Measurements from ENCODE around the gene FAM177B. TPM values are rescaled to one million over a fixed set of nuclear protein-coding genes. Genes with fewer than 3 reads are reported as not detected.
A peak's percentile ranks its signal among the peaks of the same experiment; 100 is the strongest.

FAM177B gene
- total and polyA plus RNA-seq, 2 experiments from 2014 or later, result not detected

- no peak for TF ChIP-seq EZH2phosphoT487 (IDR thresholded peaks at IDR 0.05; ENCODE audit: insufficient read depth, low read depth)
- Histone ChIP-seq H3K36me3 (ENCODE audit: low read depth) (no peaks in the 10 kb centered on the region), H3K27me3 (replicated peaks; ENCODE audit: insufficient read depth) (no peaks in the 10 kb centered on the region), H3K9me2 (ENCODE audit: insufficient read depth) (no peaks in the 10 kb centered on the region), H3K4me2 (ENCODE audit: unreplicated experiment) (peak overlapping the region; percentile 29), H3K9me3 (ENCODE audit: low read depth) (no peaks in the 10 kb centered on the region), H3K4me1 (ENCODE audit: insufficient read depth) (peaks cover 7% of the 10 kb centered on the region; the same call in 1 of the 2 replicates), H2AFZ (peak overlapping the region; percentile 68), H4K20me1 (ENCODE audit: insufficient read depth) (no peaks in the 10 kb centered on the region), H3F3A (ENCODE audit: insufficient read depth) (peaks cover 11% of the 10 kb centered on the region; the same call in 1 of the 2 replicates), H3K4me3 (no peak overlapping the region), H3K9ac (no peak overlapping the region), H3K79me2 (ENCODE audit: insufficient read depth) (no peaks in the 10 kb centered on the region), H3K27ac (no peak overlapping the region)
- DNase-seq, result no peak
- in situ Hi-C loops (cut with MboI), result no loop called here
- 5 to 6% methylated on average over 4 of the region's 4 CpGs for WGBS, 2 experiments (ENCODE audit: low coverage in 1 of 2, low lambda C conversion rate in 2 of 2, missing lambda C conversion rate in 2 of 2)
Observed at GRCh38 chr1:222772996-222773379, 36.0 kb downstream of the FAM177B start.

GRCh38 chr1:222777463-222777862 lies 40.5 kb downstream of the FAM177B start:
- WGBS, 2 experiments (ENCODE audit: low coverage in 1 of 2, low lambda C conversion rate in 2 of 2, missing lambda C conversion rate in 2 of 2), result 92 to 93% methylated on average over 1 of the region's 1 CpG
- no peak overlapping the region for H3K9ac ChIP-seq
- in situ Hi-C loops (cut with MboI), result no loop called here
- no peaks in the 10 kb centered on the region for H3K9me2 ChIP-seq (ENCODE audit: insufficient read depth)
- no peak overlapping the region for H3K4me2 ChIP-seq (ENCODE audit: unreplicated experiment)
- DNase-seq, result peak; percentile 70
- H3K36me3 ChIP-seq (ENCODE audit: low read depth), result no peaks in the 10 kb centered on the region
- no peak overlapping the region for H3K27ac ChIP-seq
- H3K4me1 ChIP-seq (ENCODE audit: insufficient read depth), result peaks cover 7% of the 10 kb centered on the region; the same call in 1 of the 2 replicates
- H3F3A ChIP-seq (ENCODE audit: insufficient read depth), result peaks cover 10% of the 10 kb centered on the region; the same call in 1 of the 2 replicates
- H3K4me3 ChIP-seq, result no peak overlapping the region
- H3K27me3 ChIP-seq (replicated peaks; ENCODE audit: insufficient read depth), result no peaks in the 10 kb centered on the region
- no peak overlapping the region for H2AFZ ChIP-seq
- TF ChIP-seq EZH2 (IDR thresholded peaks at IDR 0.05; ENCODE audit: insufficient read depth, poor library complexity, severe bottlenecking), result no peak
- TF ChIP-seq EZH2phosphoT487 (IDR thresholded peaks at IDR 0.05; ENCODE audit: insufficient read depth, low read depth), result no peak
- H3K9me3 ChIP-seq (ENCODE audit: low read depth), result no peaks in the 10 kb centered on the region
- H4K20me1 ChIP-seq (ENCODE audit: insufficient read depth), result no peaks in the 10 kb centered on the region
- H3K79me2 ChIP-seq (ENCODE audit: insufficient read depth), result no peaks in the 10 kb centered on the region

- Histone ChIP-seq H2AFZ (no peak overlapping the region), H3K9ac (no peak overlapping the region), H3K4me2 (ENCODE audit: unreplicated experiment) (no peak overlapping the region), H3K4me3 (no peak overlapping the region), H3K79me2 (ENCODE audit: insufficient read depth) (no peaks in the 10 kb centered on the region), H3K36me3 (ENCODE audit: low read depth) (no peaks in the 10 kb centered on the region), H3K27ac (no peak overlapping the region), H3K4me1 (ENCODE audit: insufficient read depth) (peaks cover 3% of the 10 kb centered on the region; the same call in 1 of the 2 replicates), H3K9me2 (ENCODE audit: insufficient read depth) (no peaks in the 10 kb centered on the region), H3F3A (ENCODE audit: insufficient read depth) (peaks cover 5% of the 10 kb centered on the region; the same call in 1 of the 2 replicates), H4K20me1 (ENCODE audit: insufficient read depth) (no peaks in the 10 kb centered on the region), H3K9me3 (ENCODE audit: low read depth) (no peaks in the 10 kb centered on the region), H3K27me3 (replicated peaks; ENCODE audit: insufficient read depth) (no peaks in the 10 kb centered on the region; the same call in 1 of the 2 replicates)
- peak; percentile 47 for DNase-seq
- TF ChIP-seq EZH2 (IDR thresholded peaks at IDR 0.05; ENCODE audit: insufficient read depth, poor library complexity, severe bottlenecking) (no peak), EZH2phosphoT487 (IDR thresholded peaks at IDR 0.05; ENCODE audit: insufficient read depth, low read depth) (no peak)
- WGBS, 2 experiments (ENCODE audit: low coverage in 1 of 2, low lambda C conversion rate in 2 of 2, missing lambda C conversion rate in 2 of 2), result 34 to 39% methylated on average over 2 of the region's 2 CpGs
- in situ Hi-C loops (cut with MboI), result no loop called here
Observed at GRCh38 chr1:222777977-222778376, 41.0 kb downstream of the FAM177B start.

- no peak for TF ChIP-seq EZH2 (IDR thresholded peaks at IDR 0.05; ENCODE audit: insufficient read depth, poor library complexity, severe bottlenecking)
- Histone ChIP-seq H3K9ac (no peak overlapping the region), H3K9me3 (ENCODE audit: low read depth) (no peaks in the 10 kb centered on the region), H3F3A (ENCODE audit: insufficient read depth) (0 out of 2 replicates have a peak, but pooled peaks cover 4% of the 10 kb centered on the region), H4K20me1 (ENCODE audit: insufficient read depth) (no peaks in the 10 kb centered on the region), H3K4me3 (no peak overlapping the region), H3K4me1 (ENCODE audit: insufficient read depth) (no peaks in the 10 kb centered on the region; the same call in 1 of the 2 replicates), H3K79me2 (ENCODE audit: insufficient read depth) (no peaks in the 10 kb centered on the region), H3K36me3 (ENCODE audit: low read depth) (no peaks in the 10 kb centered on the region), H3K27ac (no peak overlapping the region), H3K27me3 (replicated peaks; ENCODE audit: insufficient read depth) (peaks cover 28% of the 10 kb centered on the region), H3K4me2 (ENCODE audit: unreplicated experiment) (no peak overlapping the region), H3K9me2 (ENCODE audit: insufficient read depth) (no peaks in the 10 kb centered on the region), H2AFZ (no peak overlapping the region)
- 46 to 55% methylated on average over 4 of the region's 4 CpGs for WGBS, 2 experiments (ENCODE audit: low coverage in 1 of 2, low lambda C conversion rate in 2 of 2, missing lambda C conversion rate in 2 of 2)
- in situ Hi-C loops (cut with MboI), result no loop called here
- DNase-seq, result no peak
Observed at GRCh38 chr1:222781251-222781650, 44.2 kb downstream of the FAM177B start.

GRCh38 chr1:222783051-222783450 lies 46.0 kb downstream of the FAM177B start:
- in situ Hi-C loops (cut with MboI), result no loop called here
- no peaks in the 10 kb centered on the region for H3F3A ChIP-seq (ENCODE audit: insufficient read depth)
- DNase-seq, result peak; percentile 32
- H3K4me1 ChIP-seq (ENCODE audit: insufficient read depth), result no peaks in the 10 kb centered on the region
- TF ChIP-seq EZH2phosphoT487 (IDR thresholded peaks at IDR 0.05; ENCODE audit: insufficient read depth, low read depth) (no peak), EZH2 (IDR thresholded peaks at IDR 0.05; ENCODE audit: insufficient read depth, poor library complexity, severe bottlenecking) (no peak)
- no peak overlapping the region for H2AFZ ChIP-seq
- H3K9ac ChIP-seq, result no peak overlapping the region
- H3K27me3 ChIP-seq (replicated peaks; ENCODE audit: insufficient read depth), result peaks cover 28% of the 10 kb centered on the region
- no peaks in the 10 kb centered on the region for H3K9me2 ChIP-seq (ENCODE audit: insufficient read depth)
- H3K9me3 ChIP-seq (ENCODE audit: low read depth), result no peaks in the 10 kb centered on the region
- H3K36me3 ChIP-seq (ENCODE audit: low read depth), result no peaks in the 10 kb centered on the region
- H3K27ac ChIP-seq, result no peak overlapping the region
- no peak overlapping the region for H3K4me2 ChIP-seq (ENCODE audit: unreplicated experiment)
- H3K79me2 ChIP-seq (ENCODE audit: insufficient read depth), result no peaks in the 10 kb centered on the region
- H4K20me1 ChIP-seq (ENCODE audit: insufficient read depth), result no peaks in the 10 kb centered on the region
- H3K4me3 ChIP-seq, result no peak overlapping the region
